Progenitor cell of endocrine pancreas (in vitro differentiated cells): Measurements from ENCODE around the gene RFC5. TPM values are rescaled to one million over a fixed set of nuclear protein-coding genes. Genes with fewer than 3 reads are reported as not detected.

Source experiments
- DNase-seq: peaks from one replicate; pipeline ENCODE4 v3.0.0; 2021; ENCODE audit warnings: low spot score; ENCODE audit not compliant: unreplicated experiment
- H3K27ac Mint-ChIP-seq: 2 replicates; pipeline ENCODE4 v1.8.0; 2021; ENCODE audit warnings: mild to moderate bottlenecking, moderate library complexity, mixed read lengths
- H3K27me3 Mint-ChIP-seq: 2 replicates; pipeline ENCODE4 v1.8.0; 2021; ENCODE audit warnings: mixed read lengths
- H3K36me3 Mint-ChIP-seq: 2 replicates; pipeline ENCODE4 v1.8.0; 2022; ENCODE audit warnings: mixed read lengths; ENCODE audit not compliant: insufficient read depth
- H3K4me1 Mint-ChIP-seq: 2 replicates; pipeline ENCODE4 v1.8.0; 2021; ENCODE audit warnings: low read depth, mixed read lengths
- H3K4me3 Mint-ChIP-seq: 2 replicates; pipeline ENCODE4 v1.8.0; 2021; ENCODE audit warnings: low read depth, mild to moderate bottlenecking, moderate library complexity, mixed read lengths
- H3K9me3 Mint-ChIP-seq: 2 replicates; pipeline ENCODE4 v1.8.0; 2021; ENCODE audit warnings: low read depth, mixed read lengths
- CTCF ChIP-seq: fragments of 200-600 bp; sonication (generic); IDR thresholded peaks from one replicate; pipeline ENCODE4 v1.5.0; 2021; ENCODE audit warnings: antibody characterized with exemption, mild to moderate bottlenecking; ENCODE audit not compliant: unreplicated experiment
- total RNA-seq: library from RNA; stranded (reverse); gene quantifications from 2 replicates; pipeline ENCODE4 v1.2.1, GENCODE V29; 2021

Gene RFC5
- total RNA-seq, 1 donor from 2014 or later, result 37.4 TPM

- H3K36me3 Mint-ChIP-seq, result peaks cover 41% of the 10 kb centered on the region
- H3K4me1 Mint-ChIP-seq, result peaks cover 6% of the 10 kb centered on the region
- no peak for DNase-seq
- TF ChIP-seq CTCF, result no peak
- H3K27me3 Mint-ChIP-seq, result no peaks in the 10 kb centered on the region
- H3K4me3 Mint-ChIP-seq, result no peak overlapping the region
- peaks cover 3% of the 10 kb centered on the region for H3K9me3 Mint-ChIP-seq
- H3K27ac Mint-ChIP-seq, result no peak overlapping the region
Measured at GRCh38 chr12:118038137-118038536, 21.6 kb downstream of the RFC5 start.

GRCh38 chr12:118042091-118042490 is 25.6 kb downstream of the RFC5 start:
- H3K36me3 Mint-ChIP-seq, result peaks cover 42% of the 10 kb centered on the region
- no peak overlapping the region for H3K27ac Mint-ChIP-seq
- peaks cover 6% of the 10 kb centered on the region for H3K4me1 Mint-ChIP-seq
- peaks cover 3% of the 10 kb centered on the region for H3K9me3 Mint-ChIP-seq
- TF ChIP-seq CTCF, result no peak
- H3K4me3 Mint-ChIP-seq, result no peak overlapping the region
- no peaks in the 10 kb centered on the region for H3K27me3 Mint-ChIP-seq
- no peak for DNase-seq

- peaks cover 3% of the 10 kb centered on the region for H3K9me3 Mint-ChIP-seq
- H3K4me3 Mint-ChIP-seq, result no peak overlapping the region
- no peaks in the 10 kb centered on the region for H3K27me3 Mint-ChIP-seq
- H3K36me3 Mint-ChIP-seq, result peaks cover 37% of the 10 kb centered on the region
- DNase-seq, result no peak
- H3K4me1 Mint-ChIP-seq, result no peaks in the 10 kb centered on the region
- TF ChIP-seq CTCF, result no peak
- no peak overlapping the region for H3K27ac Mint-ChIP-seq
Measured at GRCh38 chr12:118044075-118044474, 27.6 kb downstream of the RFC5 start.

GRCh38 chr12:118044577-118044976 is 28.1 kb downstream of the RFC5 start:
- Mint-ChIP-seq H3K36me3 (peaks cover 38% of the 10 kb centered on the region), H3K4me1 (no peaks in the 10 kb centered on the region), H3K4me3 (no peak overlapping the region), H3K9me3 (peaks cover 3% of the 10 kb centered on the region), H3K27me3 (no peaks in the 10 kb centered on the region), H3K27ac (no peak overlapping the region)
- TF ChIP-seq CTCF, result no peak
- no peak for DNase-seq

- Mint-ChIP-seq H3K9me3 (no peaks in the 10 kb centered on the region), H3K27me3 (no peaks in the 10 kb centered on the region), H3K4me1 (no peaks in the 10 kb centered on the region), H3K4me3 (no peak overlapping the region), H3K27ac (no peak overlapping the region), H3K36me3 (peaks cover 38% of the 10 kb centered on the region)
- DNase-seq, result no peak
- TF ChIP-seq CTCF, result no peak
Measured at GRCh38 chr12:118046430-118046829, 29.9 kb downstream of the RFC5 start.
